Right lobe of liver (tissue), 6 donors: ENCODE measurements around the gene ZBTB8B. TPM values are rescaled to one million over a fixed set of nuclear protein-coding genes. Genes with fewer than 3 reads are reported as not detected.
"Not testable (repeated sequence)": the region's sequence is repeated elsewhere in the genome, so short reads cannot be mapped to it uniquely, and the experiment has no call there.

Experiments used
- ATAC-seq, 4 donors: fragments of 200-7000 bp; cut with Tn5 transposase; one replicate each; pipeline ENCODE4 v1.9.1; 2020; ENCODE audit warnings: mild to moderate bottlenecking in 4 of 4, moderate library complexity in 4 of 4
- DNase-seq, 3 donors: peaks; one replicate each; pipeline ENCODE4 v3.0.0-alpha.2; 2020
- H3K27ac ChIP-seq, 3 donors: fragments of 200-600 bp; one replicate each; pipeline ENCODE4 v1.8.0; 2022
- H3K27me3 ChIP-seq, 2 donors: fragments of 200-600 bp; one replicate each; pipeline ENCODE4 v1.8.0; 2022
- H3K36me3 ChIP-seq, 4 donors: fragments of 200-600 bp; sonication (generic) in 1 of 4; one replicate each; pipeline versions ENCODE4 v1.5.1 to v1.8.0; 2017 to 2022; ENCODE audit warnings: control low read depth in 1 of 4
- H3K4me1 ChIP-seq, 4 donors: fragments of 200-600 bp; sonication (generic) in 1 of 4; one replicate each; pipeline versions ENCODE4 v1.5.1 to v1.8.0; 2017 to 2022; ENCODE audit warnings: control low read depth in 1 of 4
- H3K4me3 ChIP-seq, 3 donors: fragments of 200-600 bp; one replicate each; pipeline ENCODE4 v1.8.0; 2022
- H3K9me3 ChIP-seq, 4 donors: fragments of 200-600 bp; sonication (generic) in 1 of 4; one replicate each; pipeline versions ENCODE4 v1.5.1 to v1.8.0; 2017 to 2022; ENCODE audit warnings: control low read depth in 1 of 4
- CTCF ChIP-seq, 4 donors: fragments of 200-600 bp in 3 of 4; fragments of 450-650 bp in 1 of 4; IDR thresholded peaks; one replicate each; pipeline versions ENCODE4 v1.5.1 to v1.8.0; 2016 to 2022; ENCODE audit warnings: antibody characterized with exemption in 4 of 4, mild to moderate bottlenecking in 2 of 4
- POLR2A ChIP-seq: fragments of 450-650 bp; IDR thresholded peaks from one replicate; pipeline ENCODE4 v1.6.1; 2017; ENCODE audit warnings: antibody characterized with exemption, mild to moderate bottlenecking
- WGBS: methylation state at CpG from one replicate; pipeline ENCODE4 v1.1.6; 2018; ENCODE audit warnings: low coverage, low lambda C conversion rate; ENCODE audit not compliant: insufficient coverage; ENCODE audit errors: missing lambda C conversion rate; 5-methylcytosine and 5-hydroxymethylcytosine counted together
- intact Hi-C, 2 donors: fragments of 100-400 bp; cut with DNase I; formaldehyde crosslinking; loops; one replicate each; pipeline versions ENCODE4 v1.11.2 to v1.14.1; 2022
- total RNA-seq, 6 experiments: library from RNA; depleted of rRNA in 2 of 6; stranded (reverse); fragments of >200 nt in 2 of 6; fragmentation: NEBNext Ultra II Directional in 3 of 6; extraction: Animal tissue kit (Norgen Biotek cat#: 25700) in 3 of 6; gene quantifications; one replicate each; pipeline versions ENCODE4 v1.1.0 to v1.2.4, GENCODE V29; 2016 to 2023
- donor health status: DM: no; HTN: yes; CAD: no.
- donor health status: DM: no; HTN: no; CAD: no.
- donor health status: DM: no; HTN: no; CAD: no.
- donor health status: DM: no; HTN: yes; CAD: no.
- donor health status: DM: no; HTN: yes; CAD: no.

ZBTB8B gene
- total RNA-seq, 6 experiments from 2014 or later: not detected

DNA sequence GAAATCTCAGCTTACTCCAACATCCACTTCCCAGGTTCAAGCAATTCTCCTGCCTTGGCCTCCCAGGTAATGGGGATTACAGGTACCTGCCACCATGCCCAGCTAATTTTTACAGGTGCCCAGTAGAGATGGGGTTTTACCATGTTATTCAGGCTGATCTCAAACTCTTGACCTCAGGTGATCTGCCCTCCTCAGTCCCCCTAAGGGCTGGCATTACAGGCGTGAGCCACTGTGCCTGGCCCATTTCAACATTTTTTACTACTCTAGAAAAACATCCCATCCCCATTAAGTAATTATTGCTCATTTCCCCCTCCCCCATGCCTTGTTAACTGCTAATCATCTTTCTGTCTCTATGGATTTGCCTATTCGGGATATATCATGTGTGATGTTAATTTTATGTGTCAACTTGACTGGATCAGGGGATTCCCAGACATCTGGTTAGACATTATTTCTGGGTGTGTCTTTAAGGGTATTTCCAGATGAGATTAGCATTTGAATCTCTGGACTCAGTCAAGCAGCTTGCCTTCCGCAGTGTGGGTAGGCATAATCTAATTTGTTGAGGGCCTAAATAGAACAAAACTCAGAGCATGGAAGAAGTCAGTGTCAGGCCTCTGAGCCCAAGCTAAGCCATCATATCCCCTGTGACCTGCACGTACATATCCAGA lies 33.0 kb upstream of the ZBTB8B start:
- Histone ChIP-seq H3K9me3 (no peaks in the 10 kb centered on the region), H3K27ac (no peak overlapping the region), H3K36me3 (no peaks in the 10 kb centered on the region), H3K27me3 (no peaks in the 10 kb centered on the region), H3K4me3 (no peak overlapping the region), H3K4me1 (no peaks in the 10 kb centered on the region)
- ATAC-seq (no peak), DNase-seq (no peak)
- TF ChIP-seq CTCF (IDR thresholded peaks at IDR 0.05) (no peak), POLR2A (no peak)
- intact Hi-C loops: no loop called here
- WGBS: 34% methylated on average over 2 of the region's 4 CpGs

- 30% methylated on average over 1 of the region's 1 CpG for WGBS
- intact Hi-C loops: no loop called here
Measured at GRCh38 chr1:32438136-32438535, 26.7 kb upstream of the ZBTB8B start.

DNA sequence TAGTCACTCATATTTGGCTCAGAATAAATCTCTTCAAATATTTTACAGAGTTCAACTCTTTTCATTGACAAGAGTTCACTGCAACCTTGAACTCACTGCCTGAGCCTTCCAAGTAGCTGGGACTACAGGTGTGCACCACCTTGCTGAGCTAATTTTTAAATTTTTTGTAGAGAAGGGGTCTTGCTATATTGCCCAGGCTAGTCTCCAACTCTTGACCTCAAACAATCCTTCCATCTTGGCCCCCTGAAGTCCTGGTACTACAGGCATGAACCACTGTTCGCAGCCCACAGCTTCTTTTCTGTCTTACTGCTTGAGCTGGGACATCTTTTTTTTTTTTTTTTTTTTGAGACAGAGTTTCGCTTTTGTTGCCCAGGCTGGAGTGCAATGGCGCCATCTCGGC lies 26.1 kb upstream of the ZBTB8B start:
- H3K4me3 ChIP-seq, ATAC-seq, H3K27ac ChIP-seq, intact Hi-C loops, DNase-seq, H3K36me3 ChIP-seq, H3K4me1 ChIP-seq, H3K9me3 ChIP-seq, H3K27me3 ChIP-seq: not testable (repeated sequence)
- WGBS: 50% methylated on average over 2 of the region's 4 CpGs

More at GRCh38 chr1:32438136-32438535, 26.7 kb upstream of the ZBTB8B start:
- Histone ChIP-seq H3K4me3 (no peak overlapping the region), H3K9me3 (no peaks in the 10 kb centered on the region), H3K27ac (no peak overlapping the region), H3K36me3 (no peaks in the 10 kb centered on the region), H3K4me1 (no peaks in the 10 kb centered on the region), H3K27me3 (no peaks in the 10 kb centered on the region)
- DNase-seq: no peak
- no peak for TF ChIP-seq CTCF (IDR thresholded peaks at IDR 0.05)
- no peak for TF ChIP-seq POLR2A
- ATAC-seq: no peak

DNA sequence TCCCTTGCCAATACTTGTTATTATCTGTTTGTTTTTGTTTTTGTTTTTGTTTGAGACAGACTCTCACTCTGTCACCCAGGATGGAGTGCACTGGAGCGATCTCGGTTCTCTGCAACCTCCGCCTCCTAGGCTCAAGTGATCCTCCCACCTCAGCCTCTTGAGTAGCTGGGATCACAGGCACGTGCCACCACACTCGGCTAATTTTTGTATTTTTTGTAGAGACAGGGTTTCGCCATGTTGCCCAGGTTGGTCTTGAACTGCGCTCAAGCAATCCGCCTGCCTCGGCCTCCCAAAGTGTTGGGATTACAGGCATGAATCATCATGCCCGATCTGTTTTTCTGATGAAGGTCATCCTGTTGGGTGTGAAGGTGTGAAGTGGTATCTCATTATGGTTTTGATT lies 23.4 kb upstream of the ZBTB8B start:
- H3K9me3 ChIP-seq, H3K4me3 ChIP-seq, ATAC-seq, H3K4me1 ChIP-seq, H3K36me3 ChIP-seq, DNase-seq, H3K27me3 ChIP-seq, intact Hi-C loops, H3K27ac ChIP-seq: not testable (repeated sequence)
- WGBS: 78% methylated on average over 8 of the region's 10 CpGs

DNA sequence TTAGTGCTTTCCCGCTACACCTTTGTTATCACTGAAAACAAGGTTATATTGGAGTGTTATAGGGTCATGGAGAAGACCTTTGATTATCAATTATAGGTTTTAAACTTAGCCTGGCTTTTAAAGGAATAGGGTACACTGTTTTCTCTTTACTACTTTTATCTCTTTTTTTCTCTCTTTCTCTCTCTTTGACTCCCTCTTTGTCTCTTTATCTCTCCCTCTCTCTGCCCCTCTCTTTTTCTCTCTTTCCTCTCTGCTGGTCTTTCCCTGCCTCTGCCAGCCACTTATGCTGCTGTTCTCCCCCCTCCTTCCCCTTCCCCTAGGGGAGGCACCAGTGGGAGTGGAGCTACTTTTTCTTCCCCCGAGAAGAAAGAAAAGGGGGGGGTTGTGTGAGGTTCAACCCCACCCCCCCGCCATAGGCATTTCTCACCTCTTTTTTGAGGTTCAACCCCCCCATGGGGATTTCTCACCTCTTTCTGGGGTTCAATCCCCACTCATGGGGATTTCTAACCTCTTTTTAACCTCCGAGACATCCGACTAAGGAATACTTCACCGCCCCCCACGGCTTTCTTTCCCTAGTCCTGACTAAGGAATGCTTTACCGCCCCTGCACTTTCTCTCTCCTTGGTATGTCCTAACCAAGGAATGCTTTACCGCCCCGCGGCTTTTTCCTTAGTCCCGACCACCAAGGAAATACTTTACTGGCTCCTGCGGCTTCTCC lies 17.2 kb upstream of the ZBTB8B start:
- no peak for ATAC-seq
- H3K9me3 ChIP-seq: no peaks in the 10 kb centered on the region
- H3K4me1 ChIP-seq: no peaks in the 10 kb centered on the region
- no peaks in the 10 kb centered on the region for H3K36me3 ChIP-seq
- H3K27ac ChIP-seq: no peak overlapping the region
- WGBS: 27% methylated on average over 12 of the region's 13 CpGs
- intact Hi-C loops: no loop called here
- H3K4me3 ChIP-seq: no peak overlapping the region
- no peak for TF ChIP-seq POLR2A
- no peak for TF ChIP-seq CTCF (IDR thresholded peaks at IDR 0.05)
- DNase-seq: no peak
- no peaks in the 10 kb centered on the region for H3K27me3 ChIP-seq
